ENCODE results near the gene COMMD1.
"Not testable (repeated sequence)": the region's sequence is repeated elsewhere in the genome, so short reads cannot be mapped to it uniquely, and the experiment has no call there.

Gene COMMD1

GRCh38 chr2:62076980-62077638 is 171.6 kb downstream of the COMMD1 start:
- DNase-seq = no peak

GRCh38 chr2:62084801-62085200 is 179.3 kb downstream of the COMMD1 start:
- DNase-seq = no peak

GRCh38 chr2:62089658-62090057 is 184.2 kb downstream of the COMMD1 start:
- DNase-seq = no peak

- no peak for DNase-seq
These were observed 186.0 kb downstream of the COMMD1 start for GRCh38 chr2:62091471-62091870.

GRCh38 chr2:62099050-62099449 is 193.6 kb downstream of the COMMD1 start:
- DNase-seq = no peak

- no peak for DNase-seq
These were observed 194.2 kb downstream of the COMMD1 start for GRCh38 chr2:62099523-62100175.

- DNase-seq = no peak
These were observed 196.4 kb downstream of the COMMD1 start for GRCh38 chr2:62101886-62102285.

GRCh38 chr2:62102402-62102920 is 197.0 kb downstream of the COMMD1 start:
- no peak for DNase-seq

GRCh38 chr2:62109554-62109953 is 204.1 kb downstream of the COMMD1 start:
- DNase-seq = no peak

- no peak for DNase-seq
These were observed 205.0 kb downstream of the COMMD1 start for GRCh38 chr2:62110415-62111025.

GRCh38 chr2:62112179-62112578 is 206.7 kb downstream of the COMMD1 start:
- no peak for DNase-seq

- no peak for DNase-seq
These were observed 209.1 kb downstream of the COMMD1 start for GRCh38 chr2:62114564-62114963.

GRCh38 chr2:62116983-62117382 is 211.5 kb downstream of the COMMD1 start:
- DNase-seq = no peak

GRCh38 chr2:62118160-62118559 is 212.7 kb downstream of the COMMD1 start:
- DNase-seq = no peak

- DNase-seq = no peak
These were observed 214.0 kb downstream of the COMMD1 start for GRCh38 chr2:62119311-62119974.

- DNase-seq = not testable (repeated sequence)
These were observed 220.8 kb downstream of the COMMD1 start for GRCh38 chr2:62126239-62126638.

- DNase-seq = no peak
These were observed 227.9 kb downstream of the COMMD1 start for GRCh38 chr2:62133320-62133823.

- no peak for DNase-seq
These were observed 231.7 kb downstream of the COMMD1 start for GRCh38 chr2:62136956-62137830.

GRCh38 chr2:62140426-62141141 is 235.1 kb downstream of the COMMD1 start:
- no peak for DNase-seq

GRCh38 chr2:62141142-62141740 is 235.8 kb downstream of the COMMD1 start:
- no peak for DNase-seq

GRCh38 chr2:62142054-62142453 is 236.6 kb downstream of the COMMD1 start:
- no peak for DNase-seq

Data from activated CD4-positive, alpha-beta T cell treated with anti-CD3 and anti-CD28 coated beads for 1 hour (primary cell).